GM12892 (cell line): ENCODE results near the gene USP34.

Experiments
- POLR2A ChIP-seq: IDR thresholded peaks from 2 replicates; pipeline ENCODE4 v1.6.1; 2011; ENCODE audit warnings: low read depth, low read length, control low read depth
- POLR2AphosphoS5 ChIP-seq: IDR thresholded peaks from 2 replicates; pipeline ENCODE4 v1.6.1; 2011; ENCODE audit warnings: low read depth, low read length, control low read depth
- TAF1 ChIP-seq: IDR thresholded peaks from 2 replicates; pipeline ENCODE4 v1.6.1; 2011; ENCODE audit warnings: low read depth, mild to moderate bottlenecking, control low read depth, low read length, borderline replicate concordance

- TF ChIP-seq TAF1 (no peak), POLR2A (no peak), POLR2AphosphoS5 (no peak)
Observed at GRCh38 chr2:61272421-61273070, 198.3 kb downstream of the USP34 start.
